ENCODE measurements around the gene HNRNPA1. TPM values are rescaled to one million over a fixed set of nuclear protein-coding genes. Genes with fewer than 3 reads are reported as not detected.
"Not testable (repeated sequence)": the region's sequence is repeated elsewhere in the genome, so short reads cannot be mapped to it uniquely, and the experiment has no call there.

The HNRNPA1 gene
- total RNA-seq, 1 donor from 2014 or later = 423 TPM

GRCh38 chr12:54282949-54283593 is 2.5 kb downstream of the HNRNPA1 start:
- Histone ChIP-seq H3K36me3 (peaks cover 63% of the 10 kb centered on the region), H3K9me3 (replicated peaks) (no peaks in the 10 kb centered on the region), H3K27me3 (ENCODE audit: low read depth) (no peaks in the 10 kb centered on the region), H3K27ac (replicated peaks) (peak overlapping the region; percentile 4), H3K4me1 (peaks cover 85% of the 10 kb centered on the region), H3K4me3 (peak overlapping the region; percentile 81)
- peak; percentile 31 for DNase-seq
- no peak for TF ChIP-seq CTCF (IDR thresholded peaks at IDR 0.05; ENCODE audit: borderline replicate concordance)
- intact Hi-C loops (cut with micrococcal nuclease) = no loop called here

- H3K36me3 ChIP-seq = peaks cover 74% of the 10 kb centered on the region
- intact Hi-C loops (cut with micrococcal nuclease); H3K9me3 ChIP-seq (replicated peaks); DNase-seq; H3K27me3 ChIP-seq (ENCODE audit: low read depth): not testable (repeated sequence)
- H3K27ac ChIP-seq (replicated peaks) = peak overlapping the region; percentile 4
- peaks cover 73% of the 10 kb centered on the region for H3K4me1 ChIP-seq
- H3K4me3 ChIP-seq = peak overlapping the region; percentile 81
Measured at GRCh38 chr12:54284070-54284780, 3.7 kb downstream of the HNRNPA1 start.

GRCh38 chr12:54285150-54286041 is 4.9 kb downstream of the HNRNPA1 start:
- no peaks in the 10 kb centered on the region for H3K9me3 ChIP-seq (replicated peaks)
- H3K27ac ChIP-seq (replicated peaks) = peak overlapping the region; percentile 47
- no peak for TF ChIP-seq CTCF (IDR thresholded peaks at IDR 0.05; ENCODE audit: borderline replicate concordance)
- no peak for DNase-seq
- peaks cover 76% of the 10 kb centered on the region for H3K36me3 ChIP-seq
- peaks cover 71% of the 10 kb centered on the region for H3K4me1 ChIP-seq
- intact Hi-C loops (cut with micrococcal nuclease) = no loop called here
- H3K27me3 ChIP-seq (ENCODE audit: low read depth) = no peaks in the 10 kb centered on the region
- H3K4me3 ChIP-seq = peak overlapping the region; percentile 81

GRCh38 chr12:54286042-54287030 is 5.8 kb downstream of the HNRNPA1 start:
- peaks cover 64% of the 10 kb centered on the region for H3K4me1 ChIP-seq
- no peak for DNase-seq
- intact Hi-C loops (cut with micrococcal nuclease) = no loop called here
- peak overlapping the region; percentile 81 for H3K4me3 ChIP-seq
- H3K27ac ChIP-seq (replicated peaks) = peak overlapping the region; percentile 47
- no peaks in the 10 kb centered on the region for H3K9me3 ChIP-seq (replicated peaks)
- no peaks in the 10 kb centered on the region for H3K27me3 ChIP-seq (ENCODE audit: low read depth)
- no peak for TF ChIP-seq CTCF (IDR thresholded peaks at IDR 0.05; ENCODE audit: borderline replicate concordance)
- H3K36me3 ChIP-seq = peaks cover 76% of the 10 kb centered on the region

DNA sequence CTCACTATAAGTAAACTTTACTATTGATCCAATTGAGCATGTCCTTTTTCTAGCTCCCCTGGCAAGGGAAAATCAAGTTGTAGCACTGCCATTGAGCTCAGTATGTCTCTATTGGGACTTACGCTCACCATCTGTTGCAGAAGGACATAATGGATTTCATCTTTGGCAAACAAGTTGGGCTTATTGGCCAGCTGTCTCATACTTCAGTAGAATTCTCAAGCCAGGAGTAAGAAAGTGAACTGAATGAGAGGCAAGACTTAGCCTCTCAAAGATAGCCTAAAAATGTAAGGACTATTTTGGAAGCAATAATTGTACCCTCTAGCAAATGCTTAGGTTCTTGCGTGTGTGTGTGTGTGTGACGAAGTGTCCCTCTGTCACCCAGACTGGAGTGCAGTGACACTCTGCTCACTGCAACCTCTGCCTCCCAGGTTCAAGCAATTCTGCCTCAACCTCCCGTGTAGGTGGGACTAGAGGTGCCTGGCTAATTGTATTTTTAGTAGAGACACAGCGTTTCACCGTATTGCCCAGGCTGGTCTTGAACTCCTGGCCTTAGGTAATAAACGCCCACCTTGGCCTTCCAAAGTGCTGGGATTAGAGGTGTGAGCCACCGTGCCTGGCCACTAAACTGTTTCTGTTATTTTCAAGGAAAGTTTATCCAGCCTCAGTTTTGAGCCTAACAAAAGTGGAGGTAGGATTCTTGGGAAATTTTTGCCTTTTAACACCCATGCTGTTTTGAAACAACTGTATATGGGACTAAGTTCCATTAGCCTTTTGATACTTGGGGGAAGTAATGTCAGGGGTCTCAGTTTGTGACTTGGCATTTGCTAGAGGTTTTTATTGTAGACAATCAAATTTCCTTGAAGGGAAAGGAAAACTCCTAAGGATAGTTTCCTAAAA is 7.0 kb downstream of the HNRNPA1 start:
- Histone ChIP-seq H3K27me3 (ENCODE audit: low read depth) (no peaks in the 10 kb centered on the region), H3K4me1 (peaks cover 53% of the 10 kb centered on the region), H3K36me3 (peaks cover 64% of the 10 kb centered on the region), H3K27ac (replicated peaks) (peak overlapping the region; percentile 47), H3K4me3 (no peak overlapping the region), H3K9me3 (replicated peaks) (no peaks in the 10 kb centered on the region)
- intact Hi-C loops (cut with micrococcal nuclease) = no loop called here
- no peak for TF ChIP-seq CTCF (IDR thresholded peaks at IDR 0.05; ENCODE audit: borderline replicate concordance)
- DNase-seq = no peak
